SHP77 (cell line): Measurements from ENCODE around the gene TLN1.

Experiments
- DNase-seq, 2 experiments: peaks; one replicate each; lab custom pipeline; 2025; lab: John Stamatoyannopoulos, UW

TLN1 gene

DNA sequence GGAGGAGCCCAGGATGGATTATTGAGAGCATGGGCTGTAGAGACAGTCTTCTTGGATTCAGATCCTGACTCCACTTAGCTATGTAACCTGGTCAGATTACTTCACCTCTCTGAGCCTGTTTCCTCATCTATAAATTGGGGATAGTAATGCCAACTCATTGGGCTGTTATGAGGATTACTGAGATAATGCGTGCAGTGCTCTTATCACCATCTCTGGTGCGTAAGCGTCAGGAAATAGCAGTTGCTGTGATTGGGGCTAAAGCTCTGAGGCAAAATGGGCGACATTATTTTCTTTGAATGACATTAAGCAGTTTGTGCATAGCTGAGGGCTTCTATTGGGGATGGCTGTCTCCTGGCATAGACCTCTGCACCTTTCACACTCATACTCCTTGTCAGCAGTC lies 23.1 kb upstream of the TLN1 start:
- DNase-seq: no peak

- DNase-seq: no peak
Observed at GRCh38 chr9:35754264-35754663, 22.3 kb upstream of the TLN1 start, which contains the start of gene MSMP. MSMP (minus strand) TSS chr9:35754276; CDS start chr9:35754129, 147 bp downstream.

GRCh38 chr9:35753466-35753865 lies 21.5 kb upstream of the TLN1 start:
- DNase-seq: no peak

DNA sequence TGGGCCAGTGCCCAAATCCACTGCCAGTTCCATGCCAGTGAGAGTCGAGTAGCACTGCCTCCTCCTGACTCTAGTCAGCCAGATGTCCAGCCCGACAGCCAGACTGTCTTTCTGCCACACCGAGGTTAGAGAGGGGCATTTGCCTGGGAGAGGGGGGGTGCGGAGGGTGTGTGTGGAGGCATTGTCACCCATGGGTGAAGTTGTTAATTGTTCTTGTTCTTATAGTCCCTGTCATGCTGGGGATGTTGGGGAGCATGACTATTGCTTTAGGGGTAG lies 18.2 kb upstream of the TLN1 start:
- no peak for DNase-seq

GRCh38 chr9:35749515-35750255 lies 17.7 kb upstream of the TLN1 start:
- no peak for DNase-seq

DNA sequence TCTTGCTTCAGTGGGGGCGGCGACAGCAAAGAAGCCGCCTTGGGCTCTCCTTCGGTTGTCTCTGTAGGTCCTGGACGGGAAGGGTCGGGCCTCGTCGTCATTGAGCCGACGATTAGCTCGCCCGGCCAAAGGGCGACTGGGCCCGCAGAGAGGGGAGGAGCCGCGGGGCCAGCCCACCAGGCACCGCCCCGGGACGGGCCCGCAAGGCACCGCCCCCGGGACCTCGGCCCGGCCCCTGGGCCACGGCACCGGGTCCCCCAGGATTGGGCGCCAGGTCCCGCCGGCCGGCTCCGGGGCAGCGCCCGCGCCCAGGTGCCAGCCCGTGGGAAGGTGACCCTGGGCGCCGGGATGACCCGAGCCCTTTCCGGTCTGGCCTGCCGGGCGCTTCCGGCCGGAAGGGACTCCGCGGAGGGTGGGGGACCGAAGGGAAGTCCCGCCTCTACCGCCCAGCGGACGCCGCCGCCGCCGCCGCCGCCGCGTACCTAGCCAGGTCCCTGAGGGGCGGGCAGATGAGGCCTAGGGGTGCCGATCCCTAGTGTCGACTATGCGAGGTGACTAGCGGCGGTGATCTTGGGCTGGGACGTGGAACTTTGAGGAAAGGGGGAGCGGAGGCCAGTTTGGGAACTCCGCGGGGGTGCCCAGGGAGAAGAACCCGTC lies 17.0 kb upstream of the TLN1 start, which contains the start of the genes GBA2 and RGP1:
Gene GBA2, minus strand, starts transcription at position 371 of the 657 bp plus-strand sequence. CDS start 524 bp downstream, outside the sequence.
Gene RGP1, plus strand, starts transcription at position 430 of the 657 bp plus-strand sequence. CDS start 469 bp downstream, outside the sequence.
- DNase-seq: peak; percentile 24 to 74

- DNase-seq: no peak
Observed at GRCh38 chr9:35748242-35748857, 16.4 kb upstream of the TLN1 start.

GRCh38 chr9:35746583-35746982 lies 14.6 kb upstream of the TLN1 start:
- DNase-seq: no peak

- DNase-seq: no peak
Observed at GRCh38 chr9:35745569-35745968, 13.6 kb upstream of the TLN1 start.

DNA sequence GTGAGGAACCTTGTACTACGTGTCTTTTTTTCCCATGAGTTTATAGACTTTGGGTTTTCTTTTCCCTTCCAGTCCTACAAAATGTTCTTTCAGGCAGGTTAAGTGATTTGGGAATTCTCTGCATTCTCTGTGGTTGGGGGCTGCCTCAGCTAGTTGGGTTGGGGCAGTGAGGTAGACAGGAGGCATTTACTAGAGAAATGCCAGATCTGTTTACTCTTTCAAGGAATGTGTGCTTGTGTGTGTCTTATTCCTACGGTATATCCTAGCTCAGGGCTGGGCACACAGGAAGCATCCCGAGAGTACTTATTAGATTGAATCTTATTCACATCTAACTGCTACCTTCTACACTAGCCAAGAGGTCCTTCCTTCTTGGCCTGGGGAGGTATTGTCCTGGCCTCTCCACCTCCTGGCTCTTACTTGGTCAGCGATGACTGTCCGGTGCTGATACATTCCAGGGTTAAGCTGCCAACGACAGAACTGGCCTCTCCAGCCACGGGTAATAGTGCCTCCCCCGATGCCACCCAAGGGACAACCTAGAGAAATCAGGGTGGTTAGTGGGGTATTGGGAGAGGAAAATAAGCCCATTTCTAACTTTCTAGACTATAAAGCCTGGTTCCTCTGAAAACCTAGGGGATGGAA lies 12.0 kb upstream of the TLN1 start:
- no peak for DNase-seq

- DNase-seq: no peak
Observed at GRCh38 chr9:35743452-35743851, 11.5 kb upstream of the TLN1 start.

GRCh38 chr9:35741740-35742139 lies 9.7 kb upstream of the TLN1 start:
- no peak for DNase-seq

- DNase-seq: no peak
Observed at GRCh38 chr9:35740243-35740642, 8.2 kb upstream of the TLN1 start.

DNA sequence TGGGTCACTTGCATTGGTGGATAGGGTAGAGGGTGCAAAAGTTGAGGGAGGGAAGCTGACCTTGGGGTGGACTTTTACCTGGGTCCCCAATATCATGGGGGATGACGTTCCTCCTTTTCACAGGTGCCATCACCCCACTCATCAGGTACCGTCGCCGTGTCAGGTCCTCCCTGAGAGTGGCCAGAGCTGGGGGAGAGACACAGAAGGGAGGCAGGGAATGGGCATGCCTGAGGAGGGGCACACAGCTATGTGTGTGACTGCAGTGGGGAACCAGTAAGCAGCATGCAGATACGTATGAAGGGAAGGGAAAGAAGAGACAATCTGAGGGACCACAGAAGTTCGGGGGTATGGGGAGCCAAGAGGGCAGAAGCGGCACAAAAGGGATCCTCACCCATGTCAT lies 6.9 kb upstream of the TLN1 start:
- no peak for DNase-seq

GRCh38 chr9:35738186-35738585 lies 6.2 kb upstream of the TLN1 start:
- DNase-seq: no peak

DNA sequence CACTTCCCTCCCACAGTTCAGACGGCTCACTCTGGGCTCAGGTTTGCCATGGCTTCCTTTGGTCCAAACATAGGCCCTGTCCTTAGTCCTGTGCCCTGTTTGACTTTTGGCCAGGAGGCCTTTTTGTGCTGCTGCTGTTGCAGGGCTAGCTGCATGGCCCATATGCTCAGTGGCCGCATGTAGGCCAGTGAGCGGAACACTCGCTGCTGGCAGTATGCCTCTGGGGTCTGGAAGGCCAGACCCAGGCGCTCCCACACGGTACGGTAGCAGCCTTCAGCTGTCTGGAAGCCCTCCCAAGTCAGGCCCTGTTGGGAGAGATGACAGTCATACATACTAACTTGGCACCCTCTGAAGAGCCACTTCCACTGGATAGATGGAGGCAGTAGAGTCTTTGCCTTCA lies 5.1 kb upstream of the TLN1 start:
- DNase-seq: no peak

- DNase-seq: peak; percentile 23 to 49
Observed at GRCh38 chr9:35736201-35736633, 4.2 kb upstream of the TLN1 start.

- DNase-seq: no peak
Observed at GRCh38 chr9:35734096-35734495, 2.1 kb upstream of the TLN1 start.

GRCh38 chr9:35732800-35733541 lies 976 bp upstream of the TLN1 start:
- peak; percentile 24 to 49 for DNase-seq

DNA sequence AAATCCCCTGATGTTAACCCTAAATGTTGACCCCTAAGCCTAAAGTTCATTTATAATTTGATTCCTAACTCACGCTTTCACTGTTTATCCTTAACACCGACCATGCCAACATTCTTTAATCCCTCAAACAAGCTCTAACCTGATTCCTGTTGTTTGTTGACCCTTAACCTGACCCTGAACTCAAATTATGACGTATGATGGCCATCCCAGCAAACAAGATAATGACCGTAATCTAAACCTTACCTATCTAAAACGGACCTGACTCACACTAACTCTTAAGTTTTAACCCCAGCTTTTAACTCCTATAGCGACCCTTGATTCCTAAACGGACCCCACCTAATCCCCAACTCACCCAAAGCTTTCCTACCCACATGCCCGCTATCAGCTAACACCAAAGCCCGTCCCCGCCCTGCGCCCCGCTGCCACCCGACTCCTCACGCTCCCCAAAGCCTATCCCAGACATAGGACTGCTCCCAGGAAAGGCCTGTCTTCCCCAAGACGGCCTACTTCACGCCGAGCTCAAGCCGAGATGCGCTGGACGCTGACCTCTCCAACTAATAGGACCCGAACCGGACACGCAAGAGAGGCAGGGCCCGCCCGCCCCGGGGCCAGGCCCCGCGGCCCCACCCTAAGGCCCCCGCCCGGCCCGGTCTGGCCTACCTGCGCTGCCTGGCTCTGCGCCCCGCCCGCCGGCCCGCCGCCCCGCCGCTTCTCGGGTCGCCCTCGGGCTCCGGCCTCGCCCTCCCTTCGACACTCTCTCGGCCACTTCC lies 395 bp downstream of the TLN1 start:
- no peak for DNase-seq

GRCh38 chr9:35730486-35730854 lies 1.5 kb downstream of the TLN1 start:
- DNase-seq: no peak
